ENCODE data around the gene TACC3.
"Not testable (repeated sequence)": the region's sequence is repeated elsewhere in the genome, so short reads cannot be mapped to it uniquely, and the experiment has no call there.

Gene TACC3

DNA sequence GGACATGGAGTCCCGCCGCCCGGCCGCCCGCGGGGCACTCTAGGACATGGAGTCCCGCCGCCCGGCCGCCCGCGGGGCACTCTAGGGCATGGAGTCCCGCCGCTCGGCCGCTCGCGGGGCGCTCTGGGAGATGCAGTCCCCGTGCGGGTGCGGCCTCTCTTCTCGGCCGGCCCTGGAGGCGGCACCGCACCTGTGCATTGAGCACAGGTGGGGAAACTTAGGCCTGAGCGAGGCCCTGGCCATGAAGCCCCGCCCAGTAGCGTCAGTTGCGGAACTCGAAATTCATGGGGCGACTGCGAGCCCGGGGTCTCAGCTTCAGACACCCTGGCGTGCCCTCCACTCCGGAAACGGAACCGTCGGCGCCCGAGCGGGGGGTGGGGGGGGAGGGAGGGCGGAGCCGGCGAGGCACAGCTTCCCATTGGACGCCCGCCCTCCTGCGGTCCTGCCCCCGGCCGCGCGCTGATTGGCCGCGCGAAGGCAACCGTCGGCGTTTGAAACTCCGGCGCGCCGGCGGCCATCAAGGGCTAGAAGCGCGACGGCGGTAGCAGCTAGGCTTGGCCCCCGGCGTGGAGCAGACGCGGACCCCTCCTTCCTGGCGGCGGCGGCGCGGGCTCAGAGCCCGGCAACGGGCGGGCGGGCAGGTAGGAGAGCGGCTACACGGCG is at the start of gene TACC3, which contains the start of gene TMEM129:
Gene TACC3 (plus strand): TSS at position 519 of the 663 bp plus-strand sequence. CDS start 1,901 bp downstream, outside the sequence.
Gene TMEM129 (minus strand): TSS at position 321 of the 663 bp plus-strand sequence. CDS start 486 bp downstream, outside the sequence.
- DNase-seq: peak; percentile 92

DNA sequence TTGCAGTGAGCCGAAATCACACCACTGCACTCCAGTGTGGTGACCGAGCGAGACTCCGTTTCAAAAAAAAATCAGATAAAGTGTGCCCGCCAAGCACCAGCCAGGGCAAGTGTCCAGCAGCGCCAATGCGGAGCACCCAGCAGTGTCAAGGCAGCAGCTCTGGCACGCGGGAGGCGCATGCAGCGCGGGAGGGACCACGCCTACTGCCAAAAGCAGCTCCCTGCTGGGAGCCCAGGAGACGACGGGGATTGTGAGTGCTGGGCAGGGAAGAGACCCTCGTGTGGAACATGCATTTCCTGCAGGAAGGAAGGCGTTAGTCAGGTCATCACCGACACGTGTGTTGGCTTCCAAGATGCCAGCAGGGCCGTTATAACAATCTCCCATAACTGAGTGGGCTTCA is 47.6 kb upstream of the TACC3 start:
- DNase-seq: no peak

DNA sequence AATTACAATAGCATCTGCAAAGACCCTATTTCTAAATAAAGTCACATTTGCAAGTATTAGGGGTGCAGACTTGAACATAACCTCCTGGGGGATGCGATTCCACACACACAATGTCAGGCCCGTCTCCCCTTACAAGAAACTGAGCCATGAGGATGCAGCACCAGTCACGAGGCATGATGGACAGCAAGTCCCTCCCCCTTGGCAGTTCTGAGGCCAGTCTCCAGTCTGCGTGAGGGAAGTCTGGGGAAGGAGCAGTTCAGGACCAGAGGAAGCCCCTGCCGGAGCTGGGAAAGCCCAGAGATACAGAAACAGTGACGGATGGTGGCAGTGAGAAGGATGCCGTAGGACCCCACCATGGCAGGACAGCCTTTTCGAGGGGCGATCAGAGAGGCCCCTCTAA is 46.6 kb upstream of the TACC3 start:
- DNase-seq: no peak

DNA sequence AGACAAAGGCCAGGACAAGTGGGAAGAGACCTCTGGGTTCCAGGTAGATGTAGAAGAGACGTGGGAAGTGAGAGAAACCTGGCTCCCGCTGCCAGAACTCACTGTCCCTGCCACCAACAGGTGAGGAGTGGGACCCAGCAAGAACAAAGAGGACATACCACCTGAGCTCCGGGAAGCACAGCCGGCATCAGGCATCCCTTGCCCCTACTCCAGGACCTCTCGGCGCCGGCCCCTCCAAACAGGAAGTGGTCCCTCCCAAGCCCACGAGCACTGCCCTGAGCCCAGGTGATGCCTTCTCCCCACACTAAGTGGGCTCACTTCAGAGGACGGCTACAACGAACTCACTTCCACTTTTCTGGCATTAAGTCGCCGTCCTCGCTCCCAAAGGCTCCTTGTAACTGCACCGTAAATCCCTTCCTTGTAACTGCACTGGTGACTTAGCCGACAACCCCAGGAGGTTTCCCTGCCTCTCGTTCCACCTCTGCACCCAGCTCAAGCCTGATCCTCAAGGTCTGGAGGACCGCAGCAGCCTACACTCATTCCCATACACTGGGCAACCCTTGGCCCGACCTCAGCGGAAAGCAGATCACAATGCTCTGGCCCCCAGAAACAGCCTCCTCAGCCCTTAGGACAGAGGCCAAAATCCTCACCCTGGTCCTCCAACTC is 46.1 kb upstream of the TACC3 start:
- no peak for DNase-seq

DNA sequence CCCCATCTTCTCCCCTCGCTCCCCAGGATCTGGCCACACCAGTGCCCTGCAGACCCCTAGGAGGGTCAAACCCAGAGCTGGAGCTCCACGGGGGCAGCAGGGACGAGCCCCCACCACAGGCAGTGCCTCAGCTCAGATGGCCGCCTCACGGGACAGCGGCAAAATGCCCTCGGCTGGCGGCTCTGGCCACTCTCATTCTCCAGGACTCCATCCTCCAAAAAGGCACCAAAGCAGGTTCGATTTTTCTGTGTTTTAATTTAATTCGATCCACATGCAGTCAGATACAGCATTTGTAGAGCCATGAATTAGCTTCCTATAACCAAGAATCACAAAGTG is 45.6 kb upstream of the TACC3 start:
- DNase-seq: no peak

DNA sequence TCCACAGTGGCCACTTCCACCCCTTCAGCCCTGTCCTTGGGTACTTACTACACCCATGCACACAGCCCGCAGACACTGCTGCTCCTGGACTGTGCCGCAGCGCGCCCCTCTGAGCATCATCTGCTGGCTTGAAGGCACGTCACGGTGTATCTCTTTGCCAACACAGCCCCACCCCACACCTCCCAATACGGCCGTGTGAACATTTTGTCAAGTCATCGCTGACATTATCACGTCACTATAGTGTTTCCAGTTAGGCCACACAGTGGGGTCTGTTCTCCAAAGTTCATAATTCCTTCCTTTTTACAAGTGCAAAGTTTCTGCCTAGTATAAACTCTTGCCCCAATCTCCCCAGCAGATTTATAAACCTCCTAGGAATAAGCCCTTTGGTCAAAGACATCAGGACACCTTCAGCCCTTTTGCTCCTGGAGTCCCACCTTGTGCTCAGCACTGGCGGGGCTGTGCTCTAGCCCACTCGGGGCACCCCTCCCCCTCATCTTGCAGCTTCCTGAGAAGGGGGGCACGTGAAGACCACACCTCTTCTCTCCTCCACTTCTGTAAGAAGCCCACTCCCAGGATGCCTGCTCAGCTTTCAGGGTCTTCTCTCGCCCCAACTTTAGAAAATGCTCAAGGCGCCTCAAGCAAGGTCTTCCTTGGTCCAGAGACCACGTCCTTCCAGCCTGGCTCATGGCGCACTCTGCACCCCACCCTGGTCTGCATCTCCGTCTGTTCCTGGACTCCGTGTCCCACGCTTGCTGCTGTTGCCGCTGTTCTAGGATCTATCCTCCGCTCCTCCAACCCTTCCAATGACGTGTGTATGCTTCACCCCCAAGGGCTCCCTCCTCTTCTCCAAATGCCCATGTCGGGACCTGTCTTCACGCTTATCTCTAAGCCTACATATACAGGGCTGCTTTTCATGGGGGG is 44.5 kb upstream of the TACC3 start:
- no peak for DNase-seq

DNA sequence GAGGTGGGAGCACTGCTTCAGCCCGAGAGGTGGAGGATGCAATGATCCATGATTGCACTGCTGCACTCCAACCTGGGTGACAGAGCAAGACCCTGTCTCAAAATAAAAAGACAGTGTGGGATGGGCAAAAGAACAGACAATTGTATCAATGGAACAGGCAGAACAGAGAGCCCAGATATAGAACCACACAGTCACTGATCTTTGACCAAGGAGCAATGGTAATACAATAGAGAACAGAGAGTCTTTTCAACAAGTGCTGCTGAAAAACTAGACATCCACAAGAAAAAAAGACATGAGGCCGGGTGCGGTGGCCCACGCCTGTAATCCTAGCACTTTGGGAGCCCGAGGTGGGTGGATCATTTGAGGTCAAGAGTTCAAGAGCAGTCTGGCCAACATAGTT is 43.1 kb upstream of the TACC3 start:
- DNase-seq: no peak

DNA sequence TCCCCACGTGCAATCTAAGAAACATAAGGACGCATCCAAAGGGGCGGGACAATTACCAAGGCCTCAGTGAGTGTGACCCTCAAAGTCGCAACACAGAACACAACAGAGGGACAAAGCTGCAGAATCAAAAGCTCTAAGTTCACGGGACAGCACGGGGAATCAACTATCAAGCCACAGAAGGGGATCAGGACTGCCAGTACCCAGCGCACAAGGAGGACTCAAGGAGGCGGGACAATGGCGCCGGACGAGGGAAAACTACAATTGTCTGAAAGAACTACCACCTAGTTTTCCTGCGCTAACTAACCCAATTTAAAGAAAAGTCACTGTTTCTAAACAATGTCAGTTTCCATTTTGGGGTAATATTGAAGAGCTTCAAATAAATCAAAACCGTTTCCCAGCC is 38.5 kb upstream of the TACC3 start:
- DNase-seq: no peak

DNA sequence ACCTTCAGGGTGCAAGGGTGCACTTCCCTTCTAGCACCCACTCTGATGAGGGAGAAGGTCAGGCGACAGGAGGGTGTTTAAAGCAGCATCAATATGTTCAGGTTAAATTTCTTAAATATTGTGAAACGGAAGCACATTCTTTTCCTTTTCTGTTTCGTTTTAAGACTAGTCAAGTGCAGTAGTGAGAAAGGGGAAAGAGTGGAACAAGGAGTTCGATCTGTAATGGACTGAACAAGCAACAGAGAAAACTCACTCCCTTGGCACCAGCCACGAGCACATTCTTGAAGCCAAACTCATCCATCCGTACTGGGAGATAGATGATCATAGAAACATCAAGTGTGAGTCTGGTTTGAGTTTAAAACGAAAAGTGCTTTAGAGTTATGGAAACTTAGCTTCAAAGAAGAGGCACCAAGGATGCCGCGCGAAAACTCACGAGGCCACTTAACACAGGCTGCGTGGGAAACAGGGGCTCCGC is 38.0 kb upstream of the TACC3 start:
- no peak for DNase-seq

DNA sequence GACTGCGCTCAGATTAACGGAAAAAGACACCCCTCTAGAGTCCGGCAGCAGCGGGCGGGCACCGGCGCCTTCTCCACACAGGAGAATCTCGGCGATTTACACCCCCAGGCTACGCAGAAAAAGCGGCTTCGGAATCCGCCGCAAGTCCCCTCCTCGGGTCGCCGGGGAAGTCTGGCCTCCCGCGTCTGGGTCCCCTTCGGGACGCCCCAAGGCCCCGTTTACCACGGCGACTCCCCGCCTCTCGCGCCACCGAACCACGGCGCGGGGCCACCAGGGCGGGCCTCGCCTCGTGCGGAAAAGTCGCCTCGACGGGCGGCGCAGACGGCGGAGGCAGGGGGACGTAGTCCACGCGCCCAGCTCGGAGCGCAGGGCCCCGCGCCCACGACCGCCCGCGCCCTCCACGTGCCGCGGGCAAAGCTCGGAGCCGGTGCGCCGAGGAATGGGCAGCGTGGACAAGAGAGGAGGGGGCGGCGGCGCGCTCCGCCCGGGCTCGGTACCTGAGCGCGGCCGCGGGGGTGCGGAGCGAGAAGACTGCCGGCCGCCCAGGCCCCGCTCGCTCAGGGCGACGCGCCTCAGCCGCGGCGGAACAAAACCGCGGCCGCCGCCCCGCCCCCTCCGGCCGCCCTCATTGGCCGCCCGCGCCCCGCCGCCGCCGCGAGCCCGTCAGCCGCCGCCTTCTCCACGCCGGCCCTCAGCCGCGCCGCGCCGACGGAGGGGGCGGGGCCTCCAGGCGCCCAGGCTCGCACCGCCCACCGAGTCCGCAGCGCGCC is 37.4 kb upstream of the TACC3 start, which contains the start of gene FAM53A:
Gene FAM53A (minus strand): TSS at position 578 of the 770 bp plus-strand sequence. CDS start 15,572 bp downstream, outside the sequence.
- DNase-seq: peak; percentile 14

DNA sequence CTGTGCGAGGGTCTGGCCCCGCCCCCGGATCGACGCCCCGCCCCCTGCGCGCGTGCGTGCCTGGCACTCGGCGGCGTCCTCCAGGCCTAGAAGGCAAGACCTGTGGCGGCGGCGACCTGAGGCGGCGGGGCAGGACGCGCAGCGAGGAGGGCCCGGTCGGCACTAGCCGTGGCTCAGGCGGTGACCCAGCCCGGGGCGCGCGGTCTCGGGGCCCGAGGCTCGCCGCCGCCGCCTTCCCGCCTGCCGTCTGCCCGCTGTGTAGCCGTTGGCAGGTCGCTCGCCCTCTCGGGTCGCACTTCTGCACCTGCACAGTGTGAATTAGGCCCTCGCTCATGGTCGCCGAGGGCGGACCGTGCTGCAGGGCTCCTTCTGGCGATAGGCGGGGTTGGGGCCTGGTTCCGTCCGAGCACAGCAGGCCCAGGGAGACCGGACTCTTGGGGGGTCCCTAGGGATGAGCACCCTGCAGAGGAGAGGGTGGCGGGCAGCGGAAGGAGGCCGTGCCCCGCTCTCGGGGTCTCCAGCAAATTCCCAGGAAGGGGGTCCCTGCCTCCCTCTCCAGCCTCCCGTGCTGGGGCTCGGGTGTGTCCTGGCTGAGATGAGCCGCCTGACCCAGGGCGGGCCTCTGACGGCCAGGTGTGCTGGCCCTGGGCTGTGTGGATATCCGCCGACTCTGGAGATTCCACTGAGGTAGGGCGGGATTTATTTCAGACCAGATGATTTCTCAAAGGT is 36.7 kb upstream of the TACC3 start:
- peak; percentile 84 for DNase-seq

DNA sequence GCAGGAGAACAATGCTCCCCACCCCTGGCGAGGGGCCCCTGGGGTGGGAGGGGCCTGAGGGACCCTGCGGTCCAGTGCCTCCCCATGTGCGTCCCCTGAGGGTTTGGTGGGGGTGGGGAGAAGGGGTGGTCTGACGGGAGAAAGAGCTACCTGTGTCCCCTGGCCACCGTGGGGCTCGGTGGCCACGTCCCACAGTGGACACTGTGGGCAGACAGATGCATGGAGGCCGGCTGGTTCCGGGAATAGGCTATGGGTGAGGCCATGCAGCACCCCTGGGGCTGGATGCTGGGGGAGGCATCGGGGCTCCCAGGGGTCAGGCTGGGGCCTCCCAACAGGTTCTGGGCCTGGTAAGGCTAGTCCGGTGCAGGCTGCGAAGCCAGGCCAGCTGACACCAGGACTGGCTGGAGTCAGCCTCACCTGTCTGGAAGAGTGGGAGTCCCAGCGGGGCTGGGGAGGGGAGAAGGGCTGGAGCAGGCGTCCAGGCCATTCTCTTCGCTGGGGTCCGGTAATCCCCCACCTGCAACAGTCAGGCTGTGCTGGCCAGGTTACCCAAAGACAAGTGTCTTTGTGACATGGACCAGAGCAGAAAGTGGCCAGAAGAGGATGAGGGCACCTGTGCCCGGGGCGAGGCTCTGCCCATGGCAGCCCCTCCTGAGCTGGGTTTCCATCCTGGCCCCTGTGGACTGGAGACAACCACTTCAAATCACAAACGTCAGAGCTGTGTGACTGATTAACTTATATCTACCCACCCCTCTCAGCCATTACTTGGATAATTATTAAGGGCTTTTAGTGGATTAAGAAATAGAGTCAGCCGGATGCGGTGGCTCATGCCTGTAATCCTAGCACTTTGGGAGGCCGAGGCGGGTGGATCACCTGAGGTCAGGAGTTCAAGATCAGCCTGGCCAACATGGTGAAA is 35.8 kb upstream of the TACC3 start:
- no peak for DNase-seq

DNA sequence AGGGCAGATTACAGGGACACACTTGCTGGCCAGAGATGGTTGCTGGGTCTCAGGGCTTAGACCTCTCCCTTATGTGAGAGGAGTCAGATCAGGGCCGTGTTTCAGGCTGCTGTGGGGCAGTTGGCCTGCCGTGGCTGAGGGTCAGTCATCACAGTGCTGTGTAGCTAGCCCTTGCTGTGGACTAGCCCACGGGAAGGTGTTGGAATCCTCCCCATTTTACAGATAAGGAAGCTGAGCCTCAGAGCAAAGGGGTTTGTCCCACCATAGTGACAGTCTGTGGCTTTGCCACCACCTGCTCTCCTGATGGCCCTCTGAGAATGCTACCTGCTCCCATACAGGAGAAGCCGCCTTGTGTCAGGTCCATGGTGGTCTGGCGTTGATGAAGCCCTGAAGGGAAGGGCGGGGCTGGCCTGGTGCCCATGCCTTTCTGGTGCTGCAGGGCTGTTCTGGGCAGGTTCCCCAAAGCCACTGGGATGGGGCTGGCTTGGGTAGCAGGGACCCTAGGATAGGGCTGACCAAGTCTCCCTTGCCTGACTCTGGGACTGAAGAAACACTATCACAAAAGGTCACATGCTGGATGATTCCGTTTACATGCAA is 34.8 kb upstream of the TACC3 start:
- no peak for DNase-seq

DNA sequence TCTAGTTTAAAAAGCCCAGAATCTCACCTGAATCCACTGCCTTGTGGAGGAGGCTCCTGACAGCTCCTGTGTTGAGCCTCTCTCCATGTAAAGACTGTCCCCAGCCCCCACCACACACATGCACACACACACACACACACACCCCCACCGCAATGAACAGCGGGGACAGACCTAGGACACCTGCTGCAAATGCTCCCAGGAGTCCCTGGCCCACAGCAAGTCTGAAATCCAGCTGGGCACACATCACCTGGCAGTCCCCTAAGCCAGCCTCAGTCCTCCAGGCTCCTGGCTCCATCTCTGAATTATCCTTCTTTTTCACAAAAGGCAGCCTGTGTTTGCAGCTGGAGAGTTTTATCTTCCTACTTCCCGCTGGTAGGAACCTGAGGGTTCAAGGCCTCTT is 30.6 kb upstream of the TACC3 start:
- no peak for DNase-seq

DNA sequence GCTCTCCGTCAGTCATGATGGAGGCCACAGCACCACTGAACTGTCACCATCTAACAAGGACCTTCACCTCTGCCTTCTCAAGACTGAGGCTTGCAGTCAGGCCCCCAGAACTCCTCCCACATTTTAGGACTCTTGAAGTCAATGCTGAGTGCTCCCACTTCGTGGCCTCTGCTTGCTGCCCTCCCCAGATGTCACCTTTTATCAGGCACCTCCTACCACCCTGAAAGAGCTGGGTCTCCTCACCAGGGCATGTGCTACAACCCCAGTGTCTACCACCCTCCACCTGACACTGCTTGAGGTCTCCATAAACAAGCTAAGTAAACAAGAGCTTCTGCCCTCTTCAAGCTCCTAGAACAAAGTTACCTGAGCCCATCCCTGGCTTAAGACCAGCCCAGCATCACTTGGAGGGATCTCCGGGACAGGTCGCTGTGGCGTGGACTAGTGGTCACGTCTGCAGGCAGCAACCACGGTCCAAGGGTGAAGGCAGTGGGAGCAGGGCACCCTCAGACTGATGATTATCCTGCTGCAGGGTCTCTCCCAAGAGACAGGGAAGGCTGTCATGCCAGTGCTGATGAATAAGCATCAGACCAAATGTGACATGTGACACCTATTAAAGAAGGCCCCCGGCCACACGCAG is 29.5 kb upstream of the TACC3 start:
- no peak for DNase-seq

DNA sequence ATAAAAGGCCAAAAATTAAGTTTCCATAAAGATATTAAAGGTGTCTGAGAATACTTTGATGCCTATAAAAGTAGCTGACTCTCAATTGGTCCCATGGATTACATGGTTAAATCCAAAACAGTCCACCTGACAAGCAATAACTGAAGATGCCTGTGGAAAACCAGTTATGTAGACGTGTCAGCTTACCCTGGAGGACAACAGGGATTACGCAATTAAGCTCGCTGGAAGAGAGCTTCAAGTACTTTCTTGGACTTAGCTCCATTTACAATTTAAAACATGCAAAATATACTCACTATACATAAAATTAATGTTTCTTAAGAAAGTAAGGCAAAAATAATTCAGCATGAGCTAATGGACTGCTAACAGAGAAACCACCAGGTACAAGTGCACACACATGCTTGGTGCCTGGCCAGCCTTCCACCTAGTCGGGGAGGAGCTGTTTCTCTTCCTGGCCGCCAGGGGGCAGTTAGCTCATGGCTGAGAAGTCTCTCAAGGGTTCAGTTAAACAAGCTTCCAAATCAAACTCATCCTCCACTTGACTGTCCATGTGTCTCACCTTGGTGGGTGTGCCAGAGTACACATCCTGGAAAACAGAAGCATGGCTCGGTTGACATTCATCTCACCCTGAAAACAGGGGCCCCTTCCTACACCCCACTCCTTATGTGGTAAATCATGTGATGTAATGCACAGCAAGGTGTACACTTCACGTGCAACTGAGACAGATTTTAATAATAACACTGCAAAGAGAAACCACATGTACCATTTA is 28.0 kb upstream of the TACC3 start:
- DNase-seq: peak; percentile 74

DNA sequence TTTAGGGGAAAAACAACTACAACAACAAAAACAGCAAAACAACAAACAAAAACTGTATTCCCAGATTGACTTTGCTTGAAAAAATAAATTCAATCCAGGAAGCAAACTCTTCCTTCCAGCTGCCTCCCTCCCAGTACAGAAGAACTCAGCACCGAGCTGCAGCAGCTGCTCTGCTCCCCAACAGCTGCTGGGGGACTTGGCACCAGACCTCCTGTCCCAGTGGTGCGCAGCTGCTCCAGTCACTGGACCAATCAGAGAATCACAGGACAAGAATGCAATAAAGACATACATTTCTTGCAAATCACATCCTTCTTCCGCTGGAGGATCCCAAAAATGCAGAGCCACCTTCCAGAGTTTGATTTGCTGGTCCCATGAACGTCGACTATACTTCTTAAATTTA is 25.4 kb upstream of the TACC3 start:
- DNase-seq: no peak

DNA sequence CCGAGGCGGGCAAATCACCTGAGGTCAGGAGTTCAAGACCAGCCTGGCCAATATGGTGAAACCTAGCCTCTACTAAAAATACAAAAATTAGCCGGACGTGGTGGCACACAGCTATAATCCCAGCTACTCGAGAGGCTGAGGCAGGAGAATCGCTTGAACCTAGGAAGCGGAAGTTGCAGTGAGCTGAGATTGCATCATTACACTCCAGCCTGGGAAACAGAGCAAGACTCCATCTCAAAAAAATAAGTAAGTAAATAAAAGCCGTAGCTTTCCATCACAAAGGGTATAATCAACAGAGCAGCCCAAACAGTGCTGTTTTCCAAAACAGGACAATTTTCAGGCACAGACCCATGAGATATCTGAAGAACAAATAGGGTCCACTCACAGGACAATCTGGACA is 19.6 kb upstream of the TACC3 start:
- not testable (repeated sequence) for DNase-seq

DNA sequence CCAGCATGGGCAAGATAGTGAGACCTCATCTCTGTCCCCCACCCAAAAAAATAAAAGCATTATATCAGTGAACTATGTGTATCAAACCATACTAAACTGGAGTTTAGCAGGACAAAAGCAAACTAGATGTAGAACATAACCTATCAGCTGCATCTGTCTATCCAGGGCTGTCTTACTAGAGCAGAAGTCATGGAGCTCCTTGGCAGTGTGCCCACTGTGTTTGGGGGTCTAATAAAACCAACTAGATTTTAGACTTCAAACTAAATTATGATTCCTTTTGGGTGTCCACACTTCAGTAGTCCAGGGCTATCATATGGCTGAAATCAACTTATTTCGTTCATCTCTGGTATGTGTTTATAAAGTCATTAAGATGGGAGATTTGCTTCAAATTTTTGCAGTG is 17.5 kb upstream of the TACC3 start:
- DNase-seq: no peak
